Astrocyte (in vitro differentiated cells and primary cell): ENCODE results near the gene SLC25A12.

Experiments
- CTCF ChIP-seq: IDR thresholded peaks from 2 replicates; pipeline ENCODE4 v1.5.1; 2011; ENCODE audit warnings: low read depth, mild to moderate bottlenecking, inconsistent platforms, low read length, moderate library complexity; ENCODE audit not compliant: insufficient read depth
- EZH2 ChIP-seq: IDR thresholded peaks from 2 replicates; pipeline ENCODE4 v1.6.1; 2012; ENCODE audit warnings: mild to moderate bottlenecking, low read length, inconsistent platforms; ENCODE audit not compliant: insufficient read depth

GRCh38 chr2:171893824-171894611, at the start of gene SLC25A12:
- no peak for TF ChIP-seq CTCF
- no peak for TF ChIP-seq EZH2
